ENCODE data around the gene ABHD17A. TPM values are rescaled to one million over a fixed set of nuclear protein-coding genes. Genes with fewer than 3 reads are reported as not detected.

The ABHD17A gene
- total RNA-seq, 2 donors from 2014 or later: 96.8 to 143 TPM

- H3K4me3 ChIP-seq: no peak overlapping the region
- H3K36me3 ChIP-seq: no peaks in the 10 kb centered on the region
- no peaks in the 10 kb centered on the region for H3K27me3 ChIP-seq (replicated peaks; ENCODE audit: insufficient read depth)
- TF ChIP-seq, protein P1, sequence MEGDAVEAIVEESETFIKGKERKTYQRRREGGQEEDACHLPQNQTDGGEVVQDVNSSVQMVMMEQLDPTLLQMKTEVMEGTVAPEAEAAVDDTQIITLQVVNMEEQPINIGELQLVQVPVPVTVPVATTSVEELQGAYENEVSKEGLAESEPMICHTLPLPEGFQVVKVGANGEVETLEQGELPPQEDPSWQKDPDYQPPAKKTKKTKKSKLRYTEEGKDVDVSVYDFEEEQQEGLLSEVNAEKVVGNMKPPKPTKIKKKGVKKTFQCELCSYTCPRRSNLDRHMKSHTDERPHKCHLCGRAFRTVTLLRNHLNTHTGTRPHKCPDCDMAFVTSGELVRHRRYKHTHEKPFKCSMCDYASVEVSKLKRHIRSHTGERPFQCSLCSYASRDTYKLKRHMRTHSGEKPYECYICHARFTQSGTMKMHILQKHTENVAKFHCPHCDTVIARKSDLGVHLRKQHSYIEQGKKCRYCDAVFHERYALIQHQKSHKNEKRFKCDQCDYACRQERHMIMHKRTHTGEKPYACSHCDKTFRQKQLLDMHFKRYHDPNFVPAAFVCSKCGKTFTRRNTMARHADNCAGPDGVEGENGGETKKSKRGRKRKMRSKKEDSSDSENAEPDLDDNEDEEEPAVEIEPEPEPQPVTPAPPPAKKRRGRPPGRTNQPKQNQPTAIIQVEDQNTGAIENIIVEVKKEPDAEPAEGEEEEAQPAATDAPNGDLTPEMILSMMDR (IDR thresholded peaks at IDR 0.05): no peak
- no peaks in the 10 kb centered on the region for H3K9me3 ChIP-seq
- H3K4me1 ChIP-seq (ENCODE audit: control insufficient read depth in 1 of 2, low read depth in 2 of 2): peaks cover 30 to 36% of the 10 kb centered on the region in 2 donors
- no peak overlapping the region for H3K27ac ChIP-seq
- ATAC-seq (ENCODE audit: insufficient number of reproducible peaks, low FRiP score, low read depth): no peak
- DNase-seq (ENCODE audit: low spot score): no peak
These were observed 34.3 kb downstream of the ABHD17A start for GRCh38 chr19:1850809-1851653.

- no peaks in the 10 kb centered on the region for H3K36me3 ChIP-seq
- DNase-seq (ENCODE audit: low spot score) (no peak), ATAC-seq (ENCODE audit: insufficient number of reproducible peaks, low FRiP score, low read depth) (no peak)
- peaks cover 24 to 39% of the 10 kb centered on the region in 2 donors for H3K4me1 ChIP-seq (ENCODE audit: control insufficient read depth in 1 of 2, low read depth in 2 of 2)
- no peak overlapping the region for H3K27ac ChIP-seq
- no peaks in the 10 kb centered on the region for H3K27me3 ChIP-seq (replicated peaks; ENCODE audit: insufficient read depth)
- TF ChIP-seq, protein P1 (IDR thresholded peaks at IDR 0.05): no peak
- no peak overlapping the region for H3K4me3 ChIP-seq
- no peaks in the 10 kb centered on the region for H3K9me3 ChIP-seq
These were observed 35.4 kb downstream of the ABHD17A start for GRCh38 chr19:1849886-1850398.

GRCh38 chr19:1849132-1849474 lies 36.2 kb downstream of the ABHD17A start:
- Histone ChIP-seq H3K4me1 (ENCODE audit: control insufficient read depth in 1 of 2, low read depth in 2 of 2) (peaks cover 28 to 42% of the 10 kb centered on the region in 2 donors), H3K36me3 (no peaks in the 10 kb centered on the region), H3K4me3 (no peak overlapping the region), H3K9me3 (no peaks in the 10 kb centered on the region), H3K27me3 (replicated peaks; ENCODE audit: insufficient read depth) (no peaks in the 10 kb centered on the region), H3K27ac (no peak overlapping the region)
- TF ChIP-seq, protein P1 (IDR thresholded peaks at IDR 0.05): no peak
- DNase-seq (ENCODE audit: low spot score): no peak
- no peak for ATAC-seq (ENCODE audit: insufficient number of reproducible peaks, low FRiP score, low read depth)

- H3K27ac ChIP-seq: peak within 1 kb of the TSS; percentile 91 to 99
- H3K27me3 ChIP-seq (replicated peaks; ENCODE audit: insufficient read depth): no peaks in the 10 kb centered on the region
- H3K4me1 ChIP-seq (ENCODE audit: control insufficient read depth in 1 of 2, low read depth in 2 of 2): peaks cover 28 to 43% of the 10 kb centered on the region in 2 donors
- H3K4me3 ChIP-seq: peak within 1 kb of the TSS; percentile 92
- peak; percentile 87 for DNase-seq (ENCODE audit: low spot score)
- H3K36me3 ChIP-seq: no peaks in the 10 kb centered on the region
- TF ChIP-seq, protein P1 (IDR thresholded peaks at IDR 0.05): peak; percentile 93
- no peaks in the 10 kb centered on the region for H3K9me3 ChIP-seq
- ATAC-seq (ENCODE audit: insufficient number of reproducible peaks, low FRiP score, low read depth): peak; percentile 84
These were observed 36.7 kb downstream of the ABHD17A start, which contains the start of gene REXO1 for GRCh38 chr19:1848399-1849131. TSS of gene REXO1 (minus strand) at chr19:1848483. CDS start at chr19:1848358, 125 bp downstream.

Measured in thoracic aorta (tissue), 2 donors.